ENCODE measurements around the gene OR14C36. TPM values are rescaled to one million over a fixed set of nuclear protein-coding genes. Genes with fewer than 3 reads are reported as not detected.

Gene OR14C36
- total RNA-seq, 4 donors from 2014 or later, result not detected

GRCh38 chr1:248373761-248374160, 25.2 kb downstream of the OR14C36 start:
- DNase-seq (ENCODE audit: extremely low spot score), result no peak
- Histone ChIP-seq H3K4me3 (no peak overlapping the region), H3K4me1 (no peaks in the 10 kb centered on the region), H3K36me3 (no peaks in the 10 kb centered on the region), H3K27me3 (no peaks in the 10 kb centered on the region), H3K9me3 (no peaks in the 10 kb centered on the region), H3K27ac (replicated peaks in 1 of 4) (no peak overlapping the region)
- TF ChIP-seq CTCF (IDR thresholded peaks at IDR 0.05) (no peak), EP300 (IDR thresholded peaks at IDR 0.05) (no peak), POLR2A (IDR thresholded peaks at IDR 0.05; ENCODE audit: low read depth) (no peak), POLR2AphosphoS5 (IDR thresholded peaks at IDR 0.05) (no peak)
- intact Hi-C loops (cut with DNase I), result no loop called here
- WGBS, result 64% methylated on average over 4 of the region's 4 CpGs

- TF ChIP-seq CTCF (IDR thresholded peaks at IDR 0.05), result no peak
- TF ChIP-seq POLR2AphosphoS5 (IDR thresholded peaks at IDR 0.05), result no peak
- no peak for TF ChIP-seq POLR2A (IDR thresholded peaks at IDR 0.05; ENCODE audit: low read depth)
- no peak for TF ChIP-seq EP300 (IDR thresholded peaks at IDR 0.05)
- intact Hi-C loops (cut with DNase I), result no loop called here
- no peaks in the 10 kb centered on the region for H3K4me1 ChIP-seq
Measured at GRCh38 chr1:248375446-248375845, 26.9 kb downstream of the OR14C36 start, which contains the start of gene OR2T6. Gene OR2T6, plus strand, starts transcription at chr1:248375746. Its CDS starts 11,863 bp downstream, at chr1:248387609.

GRCh38 chr1:248376916-248377315, 28.3 kb downstream of the OR14C36 start:
- no peaks in the 10 kb centered on the region for H3K4me1 ChIP-seq
- intact Hi-C loops (cut with DNase I), result no loop called here
- WGBS, result 62% methylated on average over 3 of the region's 3 CpGs
- H3K36me3 ChIP-seq, result no peaks in the 10 kb centered on the region
- H3K4me3 ChIP-seq, result no peak overlapping the region
- no peaks in the 10 kb centered on the region for H3K27me3 ChIP-seq
- no peak overlapping the region for H3K27ac ChIP-seq (replicated peaks in 1 of 4)
- no peaks in the 10 kb centered on the region for H3K9me3 ChIP-seq
- TF ChIP-seq POLR2AphosphoS5 (IDR thresholded peaks at IDR 0.05) (no peak), CTCF (IDR thresholded peaks at IDR 0.05) (no peak), EP300 (IDR thresholded peaks at IDR 0.05) (no peak), POLR2A (IDR thresholded peaks at IDR 0.05; ENCODE audit: low read depth) (no peak)
- no peak for DNase-seq (ENCODE audit: extremely low spot score)

More at GRCh38 chr1:248375446-248375845, 26.9 kb downstream of the OR14C36 start, which contains the start of gene OR2T6:
- DNase-seq (ENCODE audit: extremely low spot score), result no peak
- Histone ChIP-seq H3K4me3 (no peak within 1 kb of the TSS), H3K9me3 (no peaks in the 10 kb centered on the region), H3K36me3 (no peaks in the 10 kb centered on the region), H3K27me3 (no peaks in the 10 kb centered on the region), H3K27ac (replicated peaks in 1 of 4) (no peak within 1 kb of the TSS)

- no peak overlapping the region for H3K27ac ChIP-seq (replicated peaks in 1 of 4)
- peaks cover 0 to 10% (median 0%) of the 10 kb centered on the region in 4 donors for H3K27me3 ChIP-seq
- H3K4me1 ChIP-seq, result no peaks in the 10 kb centered on the region
- intact Hi-C loops (cut with DNase I), result no loop called here
- H3K36me3 ChIP-seq, result no peaks in the 10 kb centered on the region
- H3K9me3 ChIP-seq, result no peaks in the 10 kb centered on the region
- WGBS, result 82% methylated on average over 3 of the region's 3 CpGs
- DNase-seq (ENCODE audit: extremely low spot score), result no peak
- no peak overlapping the region for H3K4me3 ChIP-seq
- TF ChIP-seq POLR2AphosphoS5 (IDR thresholded peaks at IDR 0.05), result no peak
- no peak for TF ChIP-seq POLR2A (IDR thresholded peaks at IDR 0.05; ENCODE audit: low read depth)
- TF ChIP-seq CTCF (IDR thresholded peaks at IDR 0.05), result no peak
- TF ChIP-seq EP300 (IDR thresholded peaks at IDR 0.05), result no peak
Measured at GRCh38 chr1:248380854-248381253, 32.3 kb downstream of the OR14C36 start.

GRCh38 chr1:248388426-248388825, 39.9 kb downstream of the OR14C36 start:
- intact Hi-C loops (cut with DNase I), result no loop called here
- H3K9me3 ChIP-seq, result no peaks in the 10 kb centered on the region

More at GRCh38 chr1:248388426-248388825, 39.9 kb downstream of the OR14C36 start:
- H3K27me3 ChIP-seq, result peaks cover 0 to 11% (median 0%) of the 10 kb centered on the region in 4 donors
- no peak for TF ChIP-seq POLR2A (IDR thresholded peaks at IDR 0.05; ENCODE audit: low read depth)
- TF ChIP-seq CTCF (IDR thresholded peaks at IDR 0.05), result no peak
- WGBS, result 65% methylated on average over 2 of the region's 2 CpGs
- no peaks in the 10 kb centered on the region for H3K36me3 ChIP-seq
- DNase-seq (ENCODE audit: extremely low spot score), result no peak
- no peak overlapping the region for H3K4me3 ChIP-seq
- H3K4me1 ChIP-seq, result no peaks in the 10 kb centered on the region
- no peak overlapping the region for H3K27ac ChIP-seq (replicated peaks in 1 of 4)

Measured in esophagus muscularis mucosa (tissue), 4 donors.